HEK293 (cell line): ENCODE data around the gene EVA1B.

Source experiments
- ATF2 ChIP-seq: fragments of 450-650 bp; formaldehyde crosslinking; IDR thresholded peaks from 2 replicates; pipeline ENCODE4 v1.5.1; 2016; ENCODE audit warnings: missing biosample characterization, missing genetic modification characterization, low read depth
- CTCF ChIP-seq: fragments of 450-650 bp; formaldehyde crosslinking; IDR thresholded peaks from 2 replicates; pipeline ENCODE4 v1.5.1; 2016; ENCODE audit warnings: missing biosample characterization, missing genetic modification characterization
- GLIS2 ChIP-seq: fragments of 450-650 bp; formaldehyde crosslinking; IDR thresholded peaks from 2 replicates; pipeline ENCODE4 v1.5.1; 2016; ENCODE audit warnings: missing biosample characterization, missing genetic modification characterization
- PRDM4 ChIP-seq: fragments of 450-650 bp; formaldehyde crosslinking; IDR thresholded peaks from 2 replicates; pipeline ENCODE4 v1.5.1; 2017; ENCODE audit warnings: missing biosample characterization, missing genetic modification characterization
- TCF7L2 ChIP-seq: IDR thresholded peaks from 2 replicates; pipeline ENCODE4 v1.6.1; 2011; ENCODE audit warnings: low read depth, mild to moderate bottlenecking, inconsistent platforms, low read length, moderate library complexity, borderline replicate concordance
- TSHZ1 ChIP-seq: fragments of 450-650 bp; formaldehyde crosslinking; IDR thresholded peaks from 2 replicates; pipeline ENCODE4 v1.5.1; 2016; ENCODE audit warnings: missing biosample characterization, missing genetic modification characterization, borderline replicate concordance
- ZNF169 ChIP-seq: fragments of 450-650 bp; formaldehyde crosslinking; IDR thresholded peaks from 2 replicates; pipeline ENCODE4 v1.5.1; 2016; ENCODE audit warnings: missing biosample characterization, missing genetic modification characterization
- ZNF274 ChIP-seq, 2 experiments: fragments of 200-500 bp in 1 of 2; fragments of 450-650 bp in 1 of 2; sonication (Bioruptor generic) in 1 of 2; formaldehyde crosslinking in 1 of 2; IDR thresholded peaks; 2 replicates each; pipeline versions ENCODE4 v1.5.1 to v1.6.1; 2014 to 2016; ENCODE audit warnings: borderline replicate concordance in 1 of 2, inconsistent platforms in 1 of 2, low read length in 1 of 2, missing biosample characterization in 1 of 2, missing genetic modification characterization in 1 of 2
- ZNF510 ChIP-seq: fragments of 450-650 bp; formaldehyde crosslinking; IDR thresholded peaks from 2 replicates; pipeline ENCODE4 v1.5.1; 2018; ENCODE audit warnings: mild to moderate bottlenecking, missing genetic modification characterization, missing biosample characterization; ENCODE audit not compliant: insufficient replicate concordance
- ZNF585B ChIP-seq: fragments of 450-650 bp; formaldehyde crosslinking; IDR thresholded peaks from 2 replicates; pipeline ENCODE4 v1.5.1; 2016; ENCODE audit warnings: missing biosample characterization, missing genetic modification characterization
- ZNF623 ChIP-seq: fragments of 450-650 bp; formaldehyde crosslinking; IDR thresholded peaks from 2 replicates; pipeline ENCODE4 v1.5.1; 2016; ENCODE audit warnings: missing biosample characterization, missing genetic modification characterization

GRCh38 chr1:36298640-36299039, 24.8 kb downstream of the EVA1B start:
- TF ChIP-seq CTCF (tag by site-specific recombination) (no peak), GLIS2 (no peak), ZNF274 (IDR thresholded peaks at IDR 0.05; ENCODE audit: low read length) (no peak), ZNF274 (tag by site-specific recombination; IDR thresholded peaks at IDR 0.05; ENCODE audit: borderline replicate concordance) (no peak), ATF2 (tag by site-specific recombination) (no peak), TSHZ1 (tag by site-specific recombination) (no peak), PRDM4 (tag by site-specific recombination) (no peak), ZNF169 (no peak), ZNF623 (no peak), ZNF510 (tag by site-specific recombination) (no peak), TCF7L2 (no peak), ZNF585B (tag by site-specific recombination) (no peak)
